Endothelial cell (in vitro differentiated cells): ENCODE data around the gene DENND6B. TPM values are rescaled to one million over a fixed set of nuclear protein-coding genes. Genes with fewer than 3 reads are reported as not detected.
A peak's percentile ranks its signal among the peaks of the same experiment; 100 is the strongest.

Experiments used
- DNase-seq: peaks from one replicate; pipeline ENCODE4 v3.0.0; 2021; ENCODE audit warnings: low spot score
- H3K27ac Mint-ChIP-seq: one replicate; pipeline ENCODE4 v1.8.0; 2021; ENCODE audit warnings: mixed read lengths, inconsistent platforms; ENCODE audit not compliant: unreplicated experiment
- H3K27me3 Mint-ChIP-seq: one replicate; pipeline ENCODE4 v1.8.0; 2021; ENCODE audit warnings: mild to moderate bottlenecking, moderate library complexity, mixed read lengths, inconsistent platforms; ENCODE audit not compliant: unreplicated experiment
- H3K36me3 Mint-ChIP-seq: one replicate; pipeline ENCODE4 v1.8.0; 2021; ENCODE audit warnings: mild to moderate bottlenecking, low read depth, mixed read lengths, inconsistent platforms; ENCODE audit not compliant: unreplicated experiment
- H3K4me1 Mint-ChIP-seq: one replicate; pipeline ENCODE4 v1.8.0; 2021; ENCODE audit warnings: mild to moderate bottlenecking, mixed read lengths, inconsistent platforms; ENCODE audit not compliant: unreplicated experiment
- H3K4me3 Mint-ChIP-seq: one replicate; pipeline ENCODE4 v1.8.0; 2021; ENCODE audit warnings: mild to moderate bottlenecking, mixed read lengths, inconsistent platforms; ENCODE audit not compliant: unreplicated experiment
- H3K9me3 Mint-ChIP-seq: one replicate; pipeline ENCODE4 v1.8.0; 2021; ENCODE audit warnings: mixed read lengths, inconsistent platforms; ENCODE audit not compliant: unreplicated experiment
- CTCF ChIP-seq: fragments of 200-600 bp; sonication (generic); IDR thresholded peaks from one replicate; pipeline ENCODE4 v1.5.0; 2021; ENCODE audit warnings: antibody characterized with exemption; ENCODE audit not compliant: unreplicated experiment
- total RNA-seq: library from RNA; stranded (reverse); fragmentation: NEBNext Ultra II Directional; extraction: Animal tissue kit (Norgen Biotek cat#: 25700); gene quantifications from one replicate; pipeline ENCODE4 v1.2.1, GENCODE V29; 2021; ENCODE audit not compliant: unreplicated experiment

Gene DENND6B
- total RNA-seq, 1 donor from 2014 or later = 3.6 TPM

GRCh38 chr22:50294319-50294656 lies 32.5 kb downstream of the DENND6B start:
- peaks cover 8% of the 10 kb centered on the region for H3K4me1 Mint-ChIP-seq
- TF ChIP-seq CTCF = no peak
- peaks cover 14% of the 10 kb centered on the region for H3K27me3 Mint-ChIP-seq
- H3K9me3 Mint-ChIP-seq = no peaks in the 10 kb centered on the region
- peak overlapping the region; percentile 36 for H3K27ac Mint-ChIP-seq
- no peak for DNase-seq
- no peak overlapping the region for H3K4me3 Mint-ChIP-seq
- no peaks in the 10 kb centered on the region for H3K36me3 Mint-ChIP-seq

DNA sequence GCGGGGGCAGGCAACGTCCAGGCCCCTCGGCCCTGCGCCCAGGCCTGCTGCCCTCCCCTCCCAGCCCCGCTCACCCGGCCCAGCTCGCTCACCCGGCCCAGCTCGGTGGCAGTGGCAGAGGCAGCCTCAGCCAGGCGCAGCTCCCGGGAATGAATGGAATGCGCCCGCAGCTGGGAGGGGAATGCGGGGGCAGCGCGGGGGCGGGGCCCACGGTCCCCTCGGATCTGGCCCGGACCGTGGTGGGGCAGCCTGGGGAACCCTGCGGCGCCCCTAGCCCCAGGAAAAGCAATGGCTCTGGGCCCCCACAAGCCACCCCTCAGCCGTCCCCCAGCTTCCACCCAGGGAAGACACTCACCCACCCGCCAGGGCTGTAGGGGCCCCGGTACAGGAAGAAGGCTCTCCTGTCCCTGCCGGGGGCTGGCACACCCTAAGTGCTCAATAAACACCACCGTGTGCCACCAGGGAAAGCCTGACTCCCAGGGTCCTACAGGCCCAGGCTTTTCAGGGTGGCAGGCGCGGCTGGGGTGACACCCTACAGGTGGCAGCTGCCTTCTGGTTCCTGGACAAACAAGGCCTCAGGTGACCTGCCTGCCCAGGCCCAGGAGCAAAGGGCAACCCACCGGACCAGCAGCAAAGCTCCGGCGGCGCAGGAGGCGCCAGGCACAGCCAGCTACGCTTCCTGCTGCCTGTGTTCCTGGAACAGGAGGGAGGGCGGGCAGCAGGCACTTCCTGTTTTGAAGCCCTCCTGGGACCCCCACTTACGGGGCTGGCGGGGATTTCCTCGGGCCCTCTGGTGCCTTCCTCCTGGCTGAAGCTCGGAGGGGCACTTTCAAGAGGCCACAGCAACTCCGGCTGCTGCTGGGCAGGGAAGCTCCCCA lies 33.1 kb downstream of the DENND6B start:
- no peak for TF ChIP-seq CTCF
- Mint-ChIP-seq H3K36me3 (peaks cover 3% of the 10 kb centered on the region), H3K27ac (peak overlapping the region; percentile 36), H3K27me3 (peaks cover 11% of the 10 kb centered on the region), H3K4me1 (peaks cover 8% of the 10 kb centered on the region), H3K4me3 (no peak overlapping the region), H3K9me3 (no peaks in the 10 kb centered on the region)
- peak; percentile 57 for DNase-seq

- no peak for TF ChIP-seq CTCF
- Mint-ChIP-seq H3K4me1 (peaks cover 8% of the 10 kb centered on the region), H3K4me3 (peak overlapping the region; percentile 69), H3K36me3 (peaks cover 3% of the 10 kb centered on the region), H3K9me3 (no peaks in the 10 kb centered on the region), H3K27ac (no peak overlapping the region), H3K27me3 (peaks cover 11% of the 10 kb centered on the region)
- DNase-seq = no peak
Measured at GRCh38 chr22:50292643-50293440, 34.0 kb downstream of the DENND6B start.

DNA sequence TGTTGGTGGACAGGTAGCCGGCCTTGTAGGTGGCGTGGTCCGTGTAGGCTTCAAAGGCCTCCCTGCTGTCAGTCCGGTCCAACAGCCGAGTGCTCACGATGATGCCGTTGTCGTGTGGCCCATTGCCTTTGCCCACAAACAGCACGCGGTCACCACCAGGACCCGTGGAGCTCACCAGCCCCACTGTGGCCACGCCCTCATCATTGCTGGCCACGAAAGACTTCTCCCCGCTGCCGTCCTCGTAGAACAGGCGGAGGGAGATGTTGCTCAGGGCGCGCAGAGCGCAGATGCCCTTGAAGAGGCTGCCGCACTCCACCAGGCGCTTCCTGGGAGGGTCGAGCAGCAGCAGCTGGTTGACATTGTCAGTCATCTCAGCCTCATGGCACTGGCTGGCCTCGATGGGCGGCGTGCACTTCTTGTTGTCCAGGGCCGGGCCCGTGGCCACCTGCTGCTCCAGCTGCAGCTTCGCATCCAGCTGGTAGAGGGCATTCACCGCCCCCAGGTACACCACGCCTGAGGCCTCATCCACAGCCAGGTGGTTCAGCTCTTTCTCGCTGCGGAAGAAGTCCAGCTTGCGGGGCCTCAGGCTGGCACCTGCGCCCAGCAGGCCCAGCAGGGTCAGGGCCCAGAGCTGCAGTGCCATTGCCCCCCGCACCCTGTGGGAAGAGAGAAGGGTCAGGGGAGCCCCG lies 36.7 kb downstream of the DENND6B start:
- TF ChIP-seq CTCF = no peak
- Mint-ChIP-seq H3K4me3 (no peak overlapping the region), H3K27ac (no peak overlapping the region), H3K27me3 (peaks cover 11% of the 10 kb centered on the region), H3K36me3 (peaks cover 3% of the 10 kb centered on the region), H3K9me3 (no peaks in the 10 kb centered on the region), H3K4me1 (peaks cover 6% of the 10 kb centered on the region)
- no peak for DNase-seq
